SW 1271 (cell line): ENCODE measurements around the gene LNPEP.

ENCODE experiments used
- DNase-seq, 2 experiments: peaks; one replicate each; lab custom pipeline; 2025; lab: John Stamatoyannopoulos, UW

Gene LNPEP

DNA sequence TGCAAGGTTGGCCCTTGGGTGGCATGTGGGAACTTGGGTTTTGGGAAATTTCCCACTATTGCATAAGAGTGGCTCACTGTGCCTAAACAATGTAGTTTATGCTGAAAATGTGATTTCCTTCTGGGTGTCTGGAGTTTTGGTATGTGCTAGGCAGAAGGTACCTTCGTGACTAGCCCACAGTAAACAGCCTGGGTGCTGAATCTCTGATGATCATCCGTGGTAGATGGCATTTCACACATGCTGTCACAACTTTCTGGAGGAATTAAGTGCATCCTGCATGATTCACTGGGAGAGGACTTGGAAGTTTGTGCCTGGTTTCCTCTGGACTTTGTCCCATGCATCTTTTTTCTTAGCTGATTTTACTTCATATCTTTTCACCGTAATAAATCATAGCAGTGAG, 64.5 kb downstream of the LNPEP start:
- no peak for DNase-seq

GRCh38 chr5:97002983-97003382, 67.1 kb downstream of the LNPEP start:
- no peak for DNase-seq

- no peak for DNase-seq
These were observed 68.7 kb downstream of the LNPEP start for GRCh38 chr5:97004423-97005060.

DNA sequence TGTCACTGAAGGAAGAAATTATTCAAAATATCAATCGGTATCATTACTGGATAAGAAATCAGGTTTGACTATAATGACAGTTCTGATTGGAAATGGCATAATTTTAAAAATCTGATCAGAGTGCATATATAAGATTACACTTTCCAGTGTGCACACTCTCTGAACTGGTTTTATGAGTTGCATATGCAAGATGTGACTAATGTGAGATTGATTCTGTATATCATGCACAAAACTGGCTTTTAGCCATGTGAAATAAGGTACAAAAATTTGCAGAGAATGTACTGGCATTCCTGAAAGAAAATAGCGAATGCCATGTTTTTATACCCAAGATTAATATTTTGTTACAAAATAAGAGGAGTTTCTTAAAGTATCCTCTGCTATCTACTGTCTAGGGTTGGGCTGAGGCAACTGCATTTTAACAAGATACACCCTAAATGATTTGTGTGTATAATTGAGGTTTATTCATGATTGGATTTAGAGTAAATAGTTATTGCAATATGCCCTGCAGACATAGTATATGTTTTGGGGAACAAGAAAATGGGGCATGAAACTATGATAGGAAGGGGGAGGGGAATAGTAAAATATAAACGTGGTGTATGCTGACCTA, 70.7 kb downstream of the LNPEP start:
- DNase-seq = no peak

GRCh38 chr5:97009212-97009898, 73.5 kb downstream of the LNPEP start:
- no peak for DNase-seq

DNA sequence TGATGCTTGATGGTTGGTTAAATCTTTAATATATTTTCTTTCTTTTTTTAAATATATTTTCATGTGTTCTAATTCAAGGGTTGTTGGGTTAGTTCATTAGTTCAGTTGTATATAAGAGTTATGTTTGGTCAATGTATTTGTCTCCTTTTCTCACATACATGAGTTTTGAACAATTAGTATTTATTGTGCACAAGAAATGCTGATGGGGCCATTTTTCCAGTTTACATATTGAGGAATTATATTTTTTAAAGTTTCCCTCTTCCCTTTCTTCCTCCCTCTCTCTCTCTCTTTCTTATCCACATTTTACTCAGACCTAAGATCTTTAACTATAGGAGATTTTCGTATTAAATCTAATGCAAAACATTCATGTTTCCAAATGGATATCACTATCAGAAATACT, 74.0 kb downstream of the LNPEP start:
- no peak for DNase-seq

GRCh38 chr5:97010606-97011005, 74.7 kb downstream of the LNPEP start:
- no peak for DNase-seq

DNA sequence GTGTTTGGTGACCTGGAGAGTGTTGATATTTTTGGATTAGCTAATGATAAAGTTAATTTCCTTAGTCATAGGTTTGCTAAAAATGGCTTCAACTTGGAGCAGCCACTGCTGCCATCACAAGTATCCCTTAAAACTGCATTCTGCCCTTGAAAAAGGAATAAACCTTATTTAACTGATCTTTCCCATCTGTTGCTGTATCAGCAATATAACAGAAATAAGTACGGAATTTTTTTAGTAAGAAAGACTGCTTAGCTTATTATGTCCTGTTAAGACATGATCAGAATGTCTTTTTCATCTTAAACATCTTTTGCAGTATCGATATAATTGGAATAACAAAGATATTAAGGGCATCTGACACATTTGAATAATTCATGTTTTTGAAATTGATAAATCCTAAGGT, 75.7 kb downstream of the LNPEP start:
- no peak for DNase-seq

GRCh38 chr5:97019435-97020117, 83.7 kb downstream of the LNPEP start:
- DNase-seq = no peak

DNA sequence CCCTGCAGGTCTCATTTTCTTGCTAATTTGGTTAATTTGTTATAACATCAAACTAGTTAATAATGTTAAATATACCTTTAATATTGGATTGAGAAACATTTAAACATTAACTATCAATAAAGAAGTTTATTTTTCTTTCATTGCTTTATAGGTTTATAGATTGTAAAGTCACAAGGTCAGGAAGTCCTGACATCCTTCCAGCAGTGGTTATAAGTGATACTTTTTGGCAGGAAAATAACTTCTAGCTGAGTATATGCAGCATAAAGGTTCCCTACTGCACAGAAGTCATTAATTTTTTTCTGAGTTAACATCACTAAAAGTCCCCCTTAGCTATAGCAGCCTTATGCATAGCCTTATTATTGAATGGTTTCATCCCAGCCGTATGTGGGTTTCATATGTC, 85.5 kb downstream of the LNPEP start:
- DNase-seq = no peak

DNA sequence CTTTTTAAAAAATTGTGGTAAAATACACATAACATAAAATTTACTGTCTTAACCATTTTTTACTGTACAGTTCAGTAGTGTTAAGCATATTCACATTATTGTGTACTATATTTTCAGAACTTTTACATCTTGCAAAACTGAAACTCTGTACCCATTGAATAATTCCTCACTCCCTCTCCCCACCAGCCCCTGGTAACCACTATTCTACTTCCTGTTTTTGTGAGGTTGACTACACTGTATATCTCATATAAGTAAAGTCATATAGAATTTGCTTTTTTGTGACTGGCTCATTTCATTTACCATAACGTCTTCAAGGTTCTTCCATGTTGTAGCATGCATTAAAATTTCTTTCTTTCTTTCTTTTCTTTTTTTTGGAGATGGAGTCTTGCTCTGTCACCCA, 87.0 kb downstream of the LNPEP start:
- DNase-seq = no peak

DNA sequence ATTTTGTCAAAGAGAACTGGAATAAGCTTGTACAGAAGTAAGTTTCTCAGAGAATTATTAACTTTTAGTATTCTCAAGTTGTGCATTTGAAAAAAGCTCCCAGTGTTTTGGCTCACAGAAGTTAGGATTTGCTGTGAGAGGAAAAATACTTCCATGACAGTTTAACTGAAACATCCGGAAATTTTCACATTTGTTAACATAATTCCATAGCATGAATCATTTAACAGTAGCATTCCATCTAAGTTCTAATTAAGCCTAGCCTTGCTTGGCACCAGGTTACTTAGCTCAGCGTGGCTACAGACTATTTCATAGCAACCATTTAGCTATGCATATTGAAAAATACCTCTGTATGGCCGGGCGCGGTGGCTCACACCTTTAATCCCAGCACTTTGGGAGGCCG, 90.8 kb downstream of the LNPEP start:
- no peak for DNase-seq

GRCh38 chr5:97037819-97038218, 101.9 kb downstream of the LNPEP start:
- no peak for DNase-seq

DNA sequence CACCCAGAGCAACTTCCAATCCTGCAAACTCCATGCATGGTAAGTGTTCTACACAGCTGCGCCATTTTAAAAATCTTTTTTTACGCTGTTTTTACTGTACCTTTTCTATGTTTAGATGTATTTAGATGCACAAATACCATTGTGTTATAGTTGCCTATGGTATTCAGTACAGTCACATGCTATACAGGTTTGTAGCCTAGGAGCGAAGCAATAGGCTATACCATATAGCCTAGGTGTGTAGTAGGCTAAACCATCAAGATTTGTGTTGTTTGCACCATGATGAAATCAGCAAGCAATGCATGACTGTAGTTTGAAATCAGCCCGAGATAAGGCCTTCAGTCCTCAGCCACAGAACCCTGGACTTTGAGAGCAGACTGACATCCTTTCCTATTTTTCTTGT, 105.4 kb downstream of the LNPEP start:
- no peak for DNase-seq

- no peak for DNase-seq
These were observed 107.1 kb downstream of the LNPEP start for GRCh38 chr5:97042996-97043395.

GRCh38 chr5:97043511-97043910, 107.6 kb downstream of the LNPEP start:
- no peak for DNase-seq

GRCh38 chr5:97044052-97044451, 108.2 kb downstream of the LNPEP start:
- DNase-seq = no peak

DNA sequence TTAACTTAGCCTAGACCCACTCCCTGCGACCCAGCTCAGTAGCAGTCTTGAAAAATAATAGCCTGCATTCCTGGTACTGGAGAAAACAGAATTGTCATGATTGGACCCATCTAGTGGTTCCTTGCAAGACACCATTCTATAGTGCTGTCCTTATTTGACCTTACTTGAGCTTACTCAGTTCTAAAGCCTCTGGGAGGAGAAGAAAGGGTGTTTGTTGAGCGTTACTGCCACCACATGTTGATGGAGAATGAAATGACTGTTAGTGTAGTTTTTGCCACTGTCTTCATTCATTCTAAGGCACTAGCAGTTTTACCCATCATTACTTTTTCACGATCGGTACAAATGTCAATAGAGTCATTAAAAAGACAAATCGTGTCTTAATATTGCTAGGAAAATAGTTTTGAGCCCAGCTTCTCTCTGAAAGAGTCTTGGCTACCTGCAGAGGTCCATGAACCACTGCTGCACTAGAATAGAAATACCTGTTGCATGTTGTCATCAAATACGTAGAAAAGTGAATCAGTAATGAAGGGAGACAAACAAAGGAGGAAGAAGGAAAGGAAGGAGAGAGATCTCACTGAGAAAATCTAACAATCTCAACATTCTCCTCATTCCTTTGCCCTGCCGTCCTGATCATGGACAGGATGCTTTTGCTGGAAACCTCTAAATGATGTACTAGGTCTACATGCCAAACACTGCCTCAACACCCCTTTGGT, 110.5 kb downstream of the LNPEP start:
- DNase-seq = no peak

DNA sequence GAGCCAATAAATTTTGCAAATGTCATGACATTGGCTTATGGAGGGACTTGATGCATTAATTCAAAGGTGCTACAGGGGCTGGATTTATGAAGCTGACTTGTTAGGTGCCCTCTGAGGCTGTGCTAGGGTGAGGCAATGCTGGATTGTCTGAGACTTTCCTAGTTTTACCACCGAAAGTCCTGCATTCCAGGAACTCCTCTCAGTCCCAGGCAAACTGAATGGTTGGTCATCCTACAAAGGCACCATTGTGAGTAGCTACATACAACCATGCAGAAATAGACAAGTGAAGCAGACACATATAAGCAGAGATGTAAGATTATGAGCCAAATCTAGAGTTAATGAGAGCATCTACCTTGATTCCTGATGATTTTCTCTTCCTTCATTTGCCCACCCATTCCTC, 111.2 kb downstream of the LNPEP start:
- DNase-seq = no peak

DNA sequence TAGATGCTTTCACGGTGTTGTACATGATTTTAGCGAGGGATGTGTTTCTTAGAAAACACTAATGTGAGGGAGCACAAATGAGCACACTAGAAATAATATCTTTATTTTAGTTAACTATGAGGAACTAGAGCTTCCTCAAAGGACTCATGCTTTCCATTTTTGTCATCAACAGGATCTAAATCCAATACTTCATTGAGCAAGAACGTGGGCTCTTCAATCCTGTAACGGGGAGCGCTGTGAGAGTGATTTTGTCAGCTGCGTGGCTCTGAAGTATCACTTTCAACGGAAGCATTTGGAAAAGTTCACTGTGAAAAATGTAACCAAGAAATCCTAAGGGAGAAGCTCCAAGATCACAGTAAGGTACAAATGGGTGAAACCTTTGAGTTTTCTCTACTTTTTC, 113.3 kb downstream of the LNPEP start:
- no peak for DNase-seq

DNA sequence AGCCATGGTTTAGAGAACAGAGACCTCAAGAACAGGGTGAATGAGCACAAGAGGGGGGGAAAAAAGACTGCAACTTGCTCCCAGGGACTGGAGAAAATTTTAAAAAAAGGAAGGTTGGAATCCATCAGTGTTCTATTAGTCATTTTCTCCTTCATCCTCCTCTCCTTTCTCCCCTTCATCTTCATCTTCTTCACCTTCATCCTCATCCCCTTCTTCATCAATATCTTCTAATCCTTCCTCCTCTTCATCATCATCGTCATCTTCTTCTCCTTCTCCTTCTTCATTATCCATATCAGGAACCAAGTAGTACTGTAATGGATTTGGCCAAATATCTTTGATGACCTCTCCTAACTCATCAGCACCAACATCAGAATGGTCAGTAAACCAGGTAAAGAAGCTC, 120.4 kb downstream of the LNPEP start:
- no peak for DNase-seq

DNA sequence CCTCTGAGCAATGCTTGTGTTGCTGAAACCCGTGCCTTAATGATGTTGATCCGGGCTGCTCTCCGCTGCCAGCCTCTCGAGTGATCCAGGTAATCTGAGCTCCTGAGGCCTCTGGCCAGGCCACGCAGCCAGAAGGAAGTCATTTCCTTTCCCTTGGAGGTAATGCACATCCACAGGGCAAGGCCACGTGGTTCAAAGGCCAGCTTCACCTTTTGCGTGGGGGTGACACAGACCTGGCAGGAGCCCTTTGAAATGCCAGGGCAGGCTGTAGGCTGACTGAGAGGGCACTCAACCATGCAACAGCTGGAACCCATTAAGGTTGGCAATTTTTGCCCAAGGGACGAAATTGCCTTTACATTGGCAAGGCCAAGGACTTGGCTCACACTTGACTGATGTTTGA, 126.2 kb downstream of the LNPEP start:
- no peak for DNase-seq
